SH-SY5Y (cell line): ENCODE measurements around the gene CSNK2A3.

Experiments used
- GATA2 ChIP-seq: IDR thresholded peaks from 2 replicates; pipeline ENCODE4 v1.6.1; 2011; ENCODE audit warnings: mild to moderate bottlenecking, low read depth, low read length
- GATA3 ChIP-seq: IDR thresholded peaks from 2 replicates; pipeline ENCODE4 v1.6.1; 2011; ENCODE audit warnings: low read depth, mild to moderate bottlenecking, low read length, moderate library complexity

GRCh38 chr11:11344045-11344444 lies 9.0 kb downstream of the CSNK2A3 start:
- TF ChIP-seq GATA2: no peak
- TF ChIP-seq GATA3: no peak
